Hepatocyte (in vitro differentiated cells): ENCODE results near the gene FREM1.

Experiments used
- EZH2 ChIP-seq: fragments of 200-600 bp; sonication (generic); IDR thresholded peaks from 2 replicates; pipeline ENCODE4 v1.6.1; 2016; ENCODE audit warnings: antibody characterized with exemption, mild to moderate bottlenecking, borderline replicate concordance
- TF ChIP-seq, protein P1 (sequence below): fragments of 200-600 bp; sonication (generic); IDR thresholded peaks from 2 replicates; pipeline ENCODE4 v1.5.1; 2016; ENCODE audit warnings: antibody characterized with exemption, mild to moderate bottlenecking; ENCODE audit not compliant: poor library complexity

DNA sequence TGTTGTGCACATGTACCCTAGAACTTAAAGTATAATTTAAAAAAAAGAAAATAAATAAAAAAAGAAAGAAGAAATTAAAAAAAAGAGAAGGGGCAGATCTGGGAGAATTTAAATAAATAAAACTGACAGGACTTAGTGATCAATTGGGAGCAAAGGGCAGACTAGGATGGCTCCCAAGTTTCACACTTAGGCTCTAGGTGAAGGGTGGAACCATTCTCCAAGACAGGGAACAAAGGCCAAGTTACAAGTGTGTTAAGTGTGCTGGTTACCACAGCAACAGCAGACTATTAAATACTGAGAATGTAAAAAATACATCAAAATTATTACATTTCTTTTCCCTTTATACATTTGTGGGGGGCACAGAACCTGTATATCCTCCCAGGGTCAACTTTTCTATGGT, 224.1 kb downstream of the FREM1 start:
- TF ChIP-seq, protein P1, sequence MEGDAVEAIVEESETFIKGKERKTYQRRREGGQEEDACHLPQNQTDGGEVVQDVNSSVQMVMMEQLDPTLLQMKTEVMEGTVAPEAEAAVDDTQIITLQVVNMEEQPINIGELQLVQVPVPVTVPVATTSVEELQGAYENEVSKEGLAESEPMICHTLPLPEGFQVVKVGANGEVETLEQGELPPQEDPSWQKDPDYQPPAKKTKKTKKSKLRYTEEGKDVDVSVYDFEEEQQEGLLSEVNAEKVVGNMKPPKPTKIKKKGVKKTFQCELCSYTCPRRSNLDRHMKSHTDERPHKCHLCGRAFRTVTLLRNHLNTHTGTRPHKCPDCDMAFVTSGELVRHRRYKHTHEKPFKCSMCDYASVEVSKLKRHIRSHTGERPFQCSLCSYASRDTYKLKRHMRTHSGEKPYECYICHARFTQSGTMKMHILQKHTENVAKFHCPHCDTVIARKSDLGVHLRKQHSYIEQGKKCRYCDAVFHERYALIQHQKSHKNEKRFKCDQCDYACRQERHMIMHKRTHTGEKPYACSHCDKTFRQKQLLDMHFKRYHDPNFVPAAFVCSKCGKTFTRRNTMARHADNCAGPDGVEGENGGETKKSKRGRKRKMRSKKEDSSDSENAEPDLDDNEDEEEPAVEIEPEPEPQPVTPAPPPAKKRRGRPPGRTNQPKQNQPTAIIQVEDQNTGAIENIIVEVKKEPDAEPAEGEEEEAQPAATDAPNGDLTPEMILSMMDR, result no peak
- no peak for TF ChIP-seq EZH2
